HFF-Myc (cell line): ENCODE measurements around the gene AP5B1.

Experiments used
- DNase-seq: peaks from one replicate; pipeline ENCODE4 v3.0.0-alpha.2; 2011; ENCODE audit warnings: low read depth; ENCODE audit errors: extremely low read depth
- H3K4me3 ChIP-seq: replicated peaks from 2 replicates; pipeline ENCODE4 v1.5.1; 2011; ENCODE audit warnings: low read depth, mild to moderate bottlenecking, control low read depth, low read length
- CTCF ChIP-seq: IDR thresholded peaks from 2 replicates; pipeline ENCODE4 v1.5.1; 2012; ENCODE audit warnings: mild to moderate bottlenecking, low read depth, low read length, control low read depth; ENCODE audit errors: missing control alignments

AP5B1 gene

DNA sequence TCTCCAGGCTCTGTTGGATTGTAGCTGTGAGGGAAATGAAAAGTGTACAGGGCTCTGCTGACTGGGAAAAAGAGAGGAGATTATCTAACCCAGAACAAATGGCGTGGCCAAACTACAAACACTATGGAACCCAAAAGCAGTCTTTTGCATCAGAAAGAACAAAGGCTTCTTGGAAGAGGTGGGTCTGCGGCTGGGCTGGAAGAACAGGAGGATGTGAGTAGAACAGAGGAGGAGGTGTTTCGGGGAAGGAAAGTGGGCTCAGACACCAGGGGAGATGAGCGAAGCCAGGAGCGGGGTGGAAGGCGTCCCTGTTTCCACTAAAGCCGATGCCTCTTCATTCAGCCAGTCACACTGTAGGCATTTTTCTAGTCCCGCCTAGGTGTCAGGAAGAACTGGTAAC is 18.1 kb upstream of the AP5B1 start:
- H3K4me3 ChIP-seq = no peak overlapping the region
- DNase-seq = no peak
- TF ChIP-seq CTCF = no peak

DNA sequence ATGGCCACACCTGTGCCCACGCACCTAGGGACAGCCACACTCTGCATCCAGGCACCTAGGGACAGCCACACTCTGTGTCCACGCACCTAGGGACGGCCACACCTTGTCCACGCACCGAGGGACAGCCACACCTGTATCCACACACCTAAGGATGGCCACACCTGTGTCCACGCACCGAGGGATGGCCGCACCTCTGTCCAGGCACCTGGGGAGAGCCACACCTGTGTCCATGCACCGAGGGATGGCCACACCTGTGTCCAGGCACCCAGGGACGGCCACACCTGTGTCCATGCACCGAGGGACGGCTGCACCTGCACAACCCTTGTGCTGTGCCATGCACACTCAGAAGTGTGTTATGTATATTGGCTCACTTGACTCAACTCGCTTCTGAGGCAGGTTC is 16.9 kb upstream of the AP5B1 start:
- H3K4me3 ChIP-seq = no peak overlapping the region
- TF ChIP-seq CTCF = no peak
- no peak for DNase-seq

GRCh38 chr11:65796726-65797601 is 16.2 kb upstream of the AP5B1 start:
- no peak overlapping the region for H3K4me3 ChIP-seq
- no peak for TF ChIP-seq CTCF
- no peak for DNase-seq

DNA sequence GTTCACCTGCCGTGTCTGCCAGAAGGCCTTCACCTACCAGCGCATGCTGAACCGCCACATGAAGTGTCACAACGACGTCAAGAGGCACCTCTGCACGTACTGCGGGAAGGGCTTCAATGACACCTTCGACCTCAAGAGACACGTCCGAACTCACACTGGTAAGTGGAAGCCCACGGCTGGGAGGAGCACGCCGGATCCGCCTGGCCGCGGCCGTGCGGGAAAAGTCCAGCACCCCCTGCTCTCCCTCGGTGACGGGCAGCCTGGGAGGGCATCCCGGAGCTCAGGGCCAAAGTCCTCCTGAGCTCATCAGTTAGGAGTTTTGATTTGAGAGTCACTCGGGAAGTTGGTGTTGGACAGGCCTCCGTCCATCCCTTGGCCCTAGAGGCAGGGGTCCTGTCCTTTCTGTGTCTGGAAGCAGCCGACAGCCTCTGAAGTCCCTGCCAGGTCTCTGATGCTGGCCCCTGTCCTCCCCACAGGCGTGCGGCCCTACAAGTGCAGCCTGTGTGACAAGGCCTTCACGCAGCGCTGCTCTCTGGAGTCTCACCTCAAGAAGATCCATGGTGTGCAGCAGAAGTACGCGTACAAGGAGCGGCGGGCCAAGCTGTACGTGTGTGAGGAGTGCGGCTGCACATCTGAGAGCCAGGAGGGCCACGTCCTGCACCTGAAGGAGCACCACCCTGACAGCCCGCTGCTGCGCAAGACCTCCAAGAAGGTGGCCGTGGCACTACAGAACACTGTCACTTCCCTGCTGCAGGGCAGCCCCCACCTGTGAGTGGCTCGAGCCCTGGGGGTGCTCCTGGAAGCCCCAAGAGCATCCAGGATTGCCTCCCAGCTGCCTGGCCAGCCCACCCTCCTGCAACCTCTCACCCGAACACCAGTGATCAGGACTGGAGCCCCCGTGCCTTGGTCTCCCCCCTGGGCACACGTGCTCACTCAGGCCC is 14.1 kb upstream of the AP5B1 start:
- no peak for TF ChIP-seq CTCF
- DNase-seq = no peak
- no peak overlapping the region for H3K4me3 ChIP-seq

GRCh38 chr11:65793625-65794400 is 13.0 kb upstream of the AP5B1 start:
- no peak overlapping the region for H3K4me3 ChIP-seq
- no peak for DNase-seq
- TF ChIP-seq CTCF = no peak

DNA sequence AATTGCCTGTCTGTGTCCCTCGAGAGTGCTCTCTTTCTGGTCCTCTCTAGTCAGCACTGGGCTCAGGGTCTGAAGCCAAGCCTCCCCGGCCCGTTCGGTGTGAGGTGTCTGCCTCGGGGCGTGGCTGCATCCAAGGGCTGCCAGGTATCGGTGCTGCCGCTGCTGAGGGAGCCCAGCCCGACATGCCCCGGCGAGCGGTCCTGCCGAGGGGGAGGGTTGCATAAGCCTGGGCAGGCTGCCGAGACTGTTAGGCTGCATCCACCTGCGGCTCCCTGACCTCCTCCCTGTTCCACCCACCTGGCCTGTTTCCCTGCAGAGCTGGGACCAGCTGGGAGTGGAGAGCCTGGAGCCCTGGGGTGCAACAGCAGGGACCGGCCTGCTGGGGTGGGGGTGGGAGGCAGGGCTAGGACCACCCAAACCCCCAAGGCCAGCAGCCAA is 12.4 kb upstream of the AP5B1 start:
- no peak overlapping the region for H3K4me3 ChIP-seq
- no peak for TF ChIP-seq CTCF
- no peak for DNase-seq
